ENCODE results near the gene NCKAP5.

Gene NCKAP5

GRCh38 chr2:132881546-132881945 lies 686.7 kb downstream of the NCKAP5 start:
- H3K27me3 ChIP-seq (ENCODE audit: insufficient read depth, poor library complexity, severe bottlenecking): no peaks in the 10 kb centered on the region
- no peak overlapping the region for H3K27ac ChIP-seq (replicated peaks)
- no peak for DNase-seq (ENCODE audit: low read depth in 1 of 2, low spot score in 1 of 2)
- H3K4me3 ChIP-seq (replicated peaks; ENCODE audit: insufficient read depth, low read length): no peak overlapping the region
- TF ChIP-seq GABPA (IDR thresholded peaks at IDR 0.05; ENCODE audit: low read depth): no peak
- TF ChIP-seq REST (IDR thresholded peaks at IDR 0.05; ENCODE audit: insufficient replicate concordance, low read depth): no peak
- no peak for TF ChIP-seq POLR2AphosphoS5 (IDR thresholded peaks at IDR 0.05; ENCODE audit: low read depth)
- no peak for TF ChIP-seq CTCF (IDR thresholded peaks at IDR 0.05; ENCODE audit: insufficient read depth, low read length)
- TF ChIP-seq SPI1 (IDR thresholded peaks at IDR 0.05; ENCODE audit: borderline replicate concordance, low read depth): no peak

DNA sequence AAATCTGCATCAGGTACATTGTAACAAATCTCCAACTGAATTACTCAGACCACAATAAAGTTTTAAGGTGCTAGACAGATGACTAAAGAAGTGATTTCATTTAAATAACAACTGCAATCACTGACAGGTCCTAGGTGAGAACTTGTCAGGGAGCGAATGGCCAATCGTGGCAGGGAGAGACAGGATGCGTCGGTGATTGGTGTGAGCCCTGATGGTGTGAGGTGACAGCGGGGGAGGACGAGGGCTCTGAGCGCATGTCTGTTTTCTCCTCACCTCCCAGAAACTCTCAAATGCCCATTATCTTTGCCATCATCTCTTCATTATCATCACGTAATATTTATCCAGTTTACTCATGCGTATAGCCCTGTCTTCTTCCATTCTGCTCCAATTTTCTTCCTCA lies 690.3 kb downstream of the NCKAP5 start:
- TF ChIP-seq CTCF (IDR thresholded peaks at IDR 0.05; ENCODE audit: insufficient read depth, low read length) (no peak), GABPA (IDR thresholded peaks at IDR 0.05; ENCODE audit: low read depth) (no peak), POLR2AphosphoS5 (IDR thresholded peaks at IDR 0.05; ENCODE audit: low read depth) (no peak), REST (IDR thresholded peaks at IDR 0.05; ENCODE audit: insufficient replicate concordance, low read depth) (no peak), SPI1 (IDR thresholded peaks at IDR 0.05; ENCODE audit: borderline replicate concordance, low read depth) (no peak)
- Histone ChIP-seq H3K27me3 (ENCODE audit: insufficient read depth, poor library complexity, severe bottlenecking) (no peaks in the 10 kb centered on the region), H3K27ac (replicated peaks) (no peak overlapping the region), H3K4me3 (replicated peaks; ENCODE audit: insufficient read depth, low read length) (no peak overlapping the region)
- DNase-seq (ENCODE audit: low read depth in 1 of 2, low spot score in 1 of 2): no peak

DNA sequence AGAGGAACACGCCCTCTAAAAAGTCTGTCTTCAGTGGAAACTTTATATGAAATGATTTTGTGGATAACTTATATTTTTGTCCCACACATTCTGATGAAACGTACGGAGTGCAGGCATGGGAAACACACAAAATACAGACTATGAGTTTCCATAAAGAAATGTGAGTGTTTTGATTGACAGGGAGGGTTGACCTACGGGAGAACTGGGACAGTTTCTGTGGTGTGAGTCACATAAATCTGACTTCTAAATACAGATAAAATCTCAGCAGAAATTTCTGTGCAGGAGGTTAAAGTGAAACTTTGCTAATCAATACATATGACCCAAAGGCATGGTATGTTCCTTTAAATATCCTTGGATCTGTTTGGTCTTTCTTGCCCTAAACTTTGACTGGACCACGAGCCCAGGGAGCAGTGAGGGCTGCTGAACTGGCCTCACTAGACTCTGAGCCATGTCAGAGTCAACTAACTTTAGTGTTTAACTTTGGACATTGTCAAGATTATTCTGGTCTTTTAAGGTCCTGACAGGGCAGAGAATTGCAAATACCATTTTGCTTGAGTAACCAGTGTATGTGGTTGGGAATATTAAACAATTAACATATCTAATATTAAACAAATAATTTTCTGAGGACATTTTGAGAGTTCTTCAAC lies 691.4 kb downstream of the NCKAP5 start:
- Histone ChIP-seq H3K4me3 (replicated peaks; ENCODE audit: insufficient read depth, low read length) (no peak overlapping the region), H3K27ac (replicated peaks) (no peak overlapping the region), H3K27me3 (ENCODE audit: insufficient read depth, poor library complexity, severe bottlenecking) (no peaks in the 10 kb centered on the region)
- DNase-seq (ENCODE audit: low read depth in 1 of 2, low spot score in 1 of 2): no peak
- TF ChIP-seq POLR2AphosphoS5 (IDR thresholded peaks at IDR 0.05; ENCODE audit: low read depth) (no peak), SPI1 (IDR thresholded peaks at IDR 0.05; ENCODE audit: borderline replicate concordance, low read depth) (no peak), REST (IDR thresholded peaks at IDR 0.05; ENCODE audit: insufficient replicate concordance, low read depth) (no peak), GABPA (IDR thresholded peaks at IDR 0.05; ENCODE audit: low read depth) (no peak), CTCF (IDR thresholded peaks at IDR 0.05; ENCODE audit: insufficient read depth, low read length) (no peak)

All from HL-60 (cell line).